Activated gamma-delta T cell treated with anti-CD3 and anti-CD28 coated beads, Interleukin-2, amount 50 U/mL, for 16 hours (primary cell): ENCODE data around the gene DSC2.
"Not testable (repeated sequence)": the region's sequence is repeated elsewhere in the genome, so short reads cannot be mapped to it uniquely, and the experiment has no call there.

Experiments
- DNase-seq: peaks from one replicate; pipeline ENCODE4 v3.0.0-alpha.2; 2020; ENCODE audit warnings: low read depth

The DSC2 gene

GRCh38 chr18:31102025-31102684 is at the start of gene DSC2:
TSS of gene DSC2 (minus strand) at chr18:31102421. CDS start at chr18:31101971, 450 bp downstream.
- DNase-seq: no peak

GRCh38 chr18:31149351-31149750 is 47.1 kb upstream of the DSC2 start:
- no peak for DNase-seq

GRCh38 chr18:31148600-31148999 is 46.4 kb upstream of the DSC2 start:
- no peak for DNase-seq

- DNase-seq: no peak
Observed at GRCh38 chr18:31146809-31147208, 44.6 kb upstream of the DSC2 start.

GRCh38 chr18:31143025-31143424 is 40.8 kb upstream of the DSC2 start:
- DNase-seq: no peak

- no peak for DNase-seq
Observed at GRCh38 chr18:31138709-31139108, 36.5 kb upstream of the DSC2 start.

DNA sequence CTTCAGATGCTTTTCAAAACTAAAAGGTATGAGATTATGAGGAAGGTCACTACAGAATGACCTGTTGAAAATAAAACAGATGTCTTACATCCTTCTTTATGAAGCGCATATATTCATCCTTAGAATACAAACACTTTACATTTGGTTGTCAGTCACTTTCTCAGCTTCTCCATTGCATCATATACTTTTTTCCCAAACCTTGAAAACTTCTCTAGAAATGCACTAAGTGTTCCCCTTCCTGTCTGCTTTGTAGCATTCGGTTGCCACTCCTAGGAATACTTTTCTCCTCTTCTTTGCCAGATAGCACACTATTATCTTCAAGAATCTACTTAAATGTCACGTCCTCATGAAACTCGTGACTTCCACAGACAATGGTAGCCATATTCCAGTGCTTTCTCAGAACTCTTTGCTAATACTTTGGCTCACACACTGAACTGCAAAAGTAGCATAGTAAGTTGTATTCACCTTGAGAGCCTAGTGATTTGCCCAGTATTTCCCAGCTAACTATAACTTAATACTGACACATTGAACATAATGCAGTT is 32.8 kb upstream of the DSC2 start:
- no peak for DNase-seq

- DNase-seq: no peak
Observed at GRCh38 chr18:31129398-31130115, 27.3 kb upstream of the DSC2 start.

DNA sequence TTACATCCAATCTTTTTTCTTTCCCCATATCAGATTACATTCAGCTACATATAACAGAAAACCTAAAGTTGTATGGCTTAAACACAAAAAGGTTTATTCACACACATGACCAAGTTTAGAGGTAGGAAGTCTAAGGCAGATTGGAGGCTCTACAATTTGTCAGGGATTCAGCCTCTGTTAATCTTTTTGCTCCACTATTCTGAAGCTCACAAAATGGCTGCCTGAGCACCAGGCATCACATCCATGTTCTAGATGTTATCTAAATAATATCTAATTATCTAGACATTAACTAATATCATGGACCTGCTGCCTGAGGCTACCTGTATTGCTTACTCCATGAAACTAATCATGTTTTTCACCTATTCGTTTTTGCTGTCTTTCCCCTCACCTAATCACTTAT is 23.7 kb upstream of the DSC2 start:
- no peak for DNase-seq

DNA sequence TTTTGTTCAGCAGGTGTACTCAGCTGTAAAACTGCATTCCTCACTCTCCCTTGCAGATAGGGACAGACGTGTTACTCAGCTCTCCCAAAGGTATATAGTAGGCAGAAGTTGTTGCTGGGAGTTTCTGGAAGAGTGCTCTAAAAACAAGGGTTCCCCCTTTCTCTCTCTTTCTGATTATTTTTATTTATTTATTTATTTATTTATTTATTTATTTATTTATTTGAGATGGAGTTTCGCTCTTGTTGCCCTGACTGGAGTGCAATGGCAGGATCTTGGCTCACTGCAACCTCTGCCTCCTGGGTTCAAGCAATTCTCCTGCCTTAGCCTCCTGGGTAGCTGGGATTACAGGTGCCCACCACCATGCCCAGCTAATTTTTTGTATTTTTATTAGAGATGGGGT is 20.9 kb upstream of the DSC2 start:
- DNase-seq: not testable (repeated sequence)

DNA sequence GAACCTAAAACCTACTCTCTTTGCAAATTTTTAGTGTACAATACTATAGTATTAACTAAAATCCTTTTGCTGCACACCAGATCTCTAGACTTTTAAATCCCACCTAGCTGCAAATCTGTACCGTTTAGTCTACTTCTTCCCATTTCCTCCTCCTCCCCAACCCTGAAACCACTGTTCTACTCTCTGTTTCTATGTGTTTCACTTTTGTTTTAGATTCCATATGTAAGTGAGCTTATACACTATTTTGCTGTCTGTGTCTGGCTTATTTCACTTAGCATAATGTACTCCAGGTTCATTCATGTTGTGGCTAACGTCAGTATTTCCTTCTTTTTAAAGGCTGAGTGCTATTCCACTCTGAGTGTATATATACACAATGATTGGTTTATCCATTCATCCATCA is 18.4 kb upstream of the DSC2 start:
- DNase-seq: no peak

- no peak for DNase-seq
Observed at GRCh38 chr18:31116853-31117595, 14.8 kb upstream of the DSC2 start.

DNA sequence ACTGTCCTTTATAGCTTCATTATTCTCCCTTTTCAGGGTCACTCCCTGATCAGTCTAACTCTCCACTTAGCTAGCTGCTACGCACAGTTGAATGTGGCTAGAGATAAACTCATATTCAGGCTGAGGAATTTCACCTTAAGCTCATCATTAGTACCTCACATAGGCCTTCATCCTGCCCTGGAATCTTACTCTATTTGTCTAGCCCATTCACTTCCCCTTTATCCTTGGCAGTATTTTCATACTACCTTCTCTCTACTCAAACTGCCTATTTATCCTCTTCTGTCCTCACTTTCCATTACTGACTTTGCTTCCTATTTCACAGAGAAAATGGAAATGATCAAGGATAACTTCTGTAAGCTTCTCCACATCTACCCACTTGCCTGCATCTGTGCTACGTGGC is 10.6 kb upstream of the DSC2 start:
- no peak for DNase-seq

DNA sequence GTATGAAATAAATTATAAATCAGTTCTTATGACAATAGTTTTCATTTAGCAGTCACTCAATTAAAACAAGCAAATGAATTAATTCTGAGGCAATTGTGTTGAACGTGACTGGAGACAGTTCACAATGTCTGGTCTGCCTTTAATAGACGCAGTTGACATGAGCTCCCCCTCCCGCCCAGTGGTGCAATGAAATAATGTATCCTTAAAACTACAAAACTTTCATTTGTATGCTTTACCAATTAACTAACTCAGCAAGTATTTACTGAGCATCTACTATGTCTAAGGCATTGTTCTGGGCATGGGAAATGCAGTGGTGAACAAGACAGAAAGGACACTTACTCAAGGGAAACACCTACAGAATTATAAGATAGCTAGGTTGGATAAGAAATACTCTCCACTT is 3.5 kb upstream of the DSC2 start:
- no peak for DNase-seq

GRCh38 chr18:31104444-31104843 is 2.2 kb upstream of the DSC2 start:
- DNase-seq: no peak

DNA sequence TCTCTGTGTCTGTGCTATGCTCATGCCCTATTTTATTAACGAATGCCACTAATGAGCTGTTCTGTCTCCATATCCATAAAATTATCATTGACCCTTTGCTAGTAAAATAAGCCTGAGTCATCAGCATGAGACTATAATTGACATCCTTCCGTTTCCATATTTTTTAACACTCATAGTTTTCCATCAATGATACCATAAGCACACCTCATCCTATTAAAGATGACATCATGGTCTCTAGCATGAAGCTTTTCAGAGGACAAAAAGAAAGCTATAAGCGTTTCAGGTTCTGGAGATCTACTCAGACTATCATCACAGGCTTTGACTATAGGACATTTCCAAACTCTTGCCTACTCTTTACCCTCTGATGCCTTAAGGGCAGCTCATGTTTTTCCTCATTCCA is 1.2 kb upstream of the DSC2 start:
- DNase-seq: no peak

- DNase-seq: no peak
Observed at GRCh38 chr18:31102941-31103340, 720 bp upstream of the DSC2 start.

DNA sequence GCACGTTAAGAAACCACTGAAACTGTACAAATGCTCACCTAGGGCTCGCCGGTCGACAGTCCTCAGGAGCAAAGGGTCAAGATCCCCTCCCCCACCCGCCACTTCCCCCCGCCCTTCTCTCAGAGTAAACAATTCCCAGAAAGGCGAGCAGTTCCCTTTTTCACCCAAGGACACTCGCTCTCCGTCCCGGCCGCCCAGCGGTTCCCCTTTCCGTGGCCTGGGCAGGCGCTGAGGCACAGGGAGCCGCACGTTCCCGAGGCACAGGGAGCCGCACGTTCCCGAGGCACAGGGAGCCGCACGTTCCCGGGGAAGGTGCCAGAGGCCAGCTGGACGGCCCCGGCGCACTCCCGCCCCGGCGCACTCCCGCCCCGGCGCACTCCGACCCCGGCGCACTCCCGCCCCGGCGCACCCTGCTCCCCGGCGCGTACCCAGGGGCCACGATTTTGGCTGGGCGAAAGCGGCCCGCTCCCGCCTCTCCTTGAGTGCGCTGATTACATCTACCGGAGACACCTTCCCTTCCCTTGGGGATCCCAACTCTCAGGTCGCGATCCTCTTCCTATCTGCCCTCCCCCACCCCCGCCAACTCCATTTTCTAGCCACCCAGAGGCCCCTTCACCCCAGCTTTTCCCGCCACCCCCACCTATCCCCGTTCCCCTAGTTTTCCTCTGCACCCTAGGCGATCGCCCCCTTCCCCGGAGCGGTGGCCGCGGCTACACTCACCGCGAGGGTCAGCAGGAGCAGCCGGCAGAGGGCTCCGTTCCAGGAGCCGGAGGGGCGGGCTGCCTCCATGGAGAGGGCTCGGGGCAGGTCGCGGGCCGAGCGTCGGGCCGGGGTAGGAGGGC is 817 bp downstream of the DSC2 start:
- DNase-seq: no peak

GRCh38 chr18:31100436-31101182 is 1.6 kb downstream of the DSC2 start:
- DNase-seq: no peak

DNA sequence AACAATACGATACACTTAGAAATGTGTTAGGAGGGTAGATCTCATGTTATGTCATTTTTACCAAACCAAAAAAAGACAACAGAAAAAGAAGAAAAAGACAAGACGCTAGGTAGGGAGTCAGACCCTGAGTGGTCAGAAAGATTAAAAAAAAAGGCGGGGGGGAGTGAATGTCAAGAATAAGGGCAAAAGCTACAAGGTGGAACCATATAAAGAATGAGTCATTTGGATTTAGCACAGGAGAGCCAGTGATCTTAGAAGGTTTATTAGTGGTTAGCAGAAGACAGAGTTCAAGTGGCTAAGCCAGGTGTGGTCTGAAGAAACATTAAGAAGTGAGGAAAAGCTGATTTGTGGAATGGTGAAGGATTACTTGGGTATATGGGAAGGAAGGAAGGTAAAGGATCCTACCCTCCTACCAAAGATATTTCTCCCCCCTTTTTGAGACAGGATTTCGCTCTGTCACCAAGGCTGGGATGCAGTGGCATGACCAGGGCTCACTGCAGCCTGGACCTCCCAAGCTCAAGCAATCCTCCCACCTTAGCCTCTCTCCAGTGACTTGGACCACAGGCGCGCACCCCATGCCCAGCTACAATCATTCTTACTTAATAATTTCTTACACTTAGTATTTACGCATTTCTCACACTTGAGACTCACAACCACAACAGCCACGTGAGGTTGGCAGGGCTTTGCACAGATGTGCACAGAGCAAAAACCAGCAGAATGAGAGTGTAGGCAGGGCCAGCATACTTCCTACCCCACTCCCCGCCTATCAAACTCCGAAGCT is 2.6 kb downstream of the DSC2 start:
- no peak for DNase-seq
